Measurements from ENCODE around the gene TAGLN.
"Not testable (repeated sequence)": the region's sequence is repeated elsewhere in the genome, so short reads cannot be mapped to it uniquely, and the experiment has no call there.

Gene TAGLN

GRCh38 chr11:117180661-117181585 is 18.2 kb upstream of the TAGLN start:
- DNase-seq, result peak; percentile 81 to 83

- no peak for DNase-seq
Observed at GRCh38 chr11:117181586-117182550, 17.3 kb upstream of the TAGLN start.

- DNase-seq, result no peak
Observed at GRCh38 chr11:117182551-117182935, 16.6 kb upstream of the TAGLN start.

- DNase-seq, result not testable (repeated sequence)
Observed at GRCh38 chr11:117183178-117183577, 16.0 kb upstream of the TAGLN start.

- no peak for DNase-seq
Observed at GRCh38 chr11:117183724-117184349, 15.3 kb upstream of the TAGLN start.

- peak; percentile 58 to 72 for DNase-seq
Observed at GRCh38 chr11:117185736-117186430, 13.3 kb upstream of the TAGLN start.

GRCh38 chr11:117186431-117186761 is 12.8 kb upstream of the TAGLN start:
- no peak for DNase-seq

GRCh38 chr11:117187007-117187406 is 12.2 kb upstream of the TAGLN start:
- no peak for DNase-seq

GRCh38 chr11:117187428-117187798 is 11.8 kb upstream of the TAGLN start:
- DNase-seq, result no peak

- DNase-seq, result no peak
Observed at GRCh38 chr11:117187799-117188481, 11.2 kb upstream of the TAGLN start.

- peak; percentile 70 to 84 for DNase-seq
Observed at GRCh38 chr11:117188620-117189081, 10.5 kb upstream of the TAGLN start.

- peak; percentile 95 to 97 for DNase-seq
Observed at GRCh38 chr11:117189191-117189940, 9.8 kb upstream of the TAGLN start.

- no peak for DNase-seq
Observed at GRCh38 chr11:117189941-117190544, 9.1 kb upstream of the TAGLN start.

- no peak for DNase-seq
Observed at GRCh38 chr11:117191680-117192400, 7.3 kb upstream of the TAGLN start.

GRCh38 chr11:117192401-117192875 is 6.7 kb upstream of the TAGLN start:
- no peak for DNase-seq

GRCh38 chr11:117193130-117194020 is 5.8 kb upstream of the TAGLN start:
- DNase-seq, result no peak

- no peak for DNase-seq
Observed at GRCh38 chr11:117194267-117194666, 4.9 kb upstream of the TAGLN start.

- peak in 1 of 2 donors; percentile 60 for DNase-seq
Observed at GRCh38 chr11:117195258-117195657, 3.9 kb upstream of the TAGLN start.
